Nephron (organoid): ENCODE measurements around the gene TRMT61A.

Experiments used
- H3K27ac Mint-ChIP-seq, 3 experiments: 2 replicates each; pipeline ENCODE4 v1.8.0; 2020; ENCODE audit warnings: mixed read lengths in 3 of 3, mild to moderate bottlenecking in 2 of 3, moderate library complexity in 1 of 3
- H3K27me3 Mint-ChIP-seq: 2 replicates; pipeline ENCODE4 v1.8.0; 2021; ENCODE audit warnings: low read depth, mild to moderate bottlenecking, moderate library complexity, mixed read lengths
- H3K36me3 Mint-ChIP-seq: 2 replicates; pipeline ENCODE4 v1.8.0; 2020; ENCODE audit warnings: low read depth, mixed read lengths
- H3K4me1 Mint-ChIP-seq: 2 replicates; pipeline ENCODE4 v1.8.0; 2020; ENCODE audit warnings: mixed read lengths
- H3K4me3 Mint-ChIP-seq, 3 experiments: 2 replicates each; pipeline ENCODE4 v1.8.0; 2020; ENCODE audit warnings: mild to moderate bottlenecking in 3 of 3, mixed read lengths in 3 of 3, moderate library complexity in 2 of 3
- H3K9me3 Mint-ChIP-seq: 2 replicates; pipeline ENCODE4 v1.8.0; 2020; ENCODE audit warnings: mixed read lengths
- CTCF ChIP-seq, 3 experiments: fragments of 200-600 bp; sonication (generic); IDR thresholded peaks; one replicate each; pipeline ENCODE4 v1.5.0; 2021; ENCODE audit warnings: antibody characterized with exemption in 3 of 3; ENCODE audit not compliant: unreplicated experiment in 3 of 3

The TRMT61A gene

GRCh38 chr14:103520269-103520656 lies 8.7 kb upstream of the TRMT61A start:
- H3K9me3 Mint-ChIP-seq: no peaks in the 10 kb centered on the region
- H3K27ac Mint-ChIP-seq: peak overlapping the region in 2 of 3 experiments; percentile 52 to 70
- peaks cover 8% of the 10 kb centered on the region for H3K36me3 Mint-ChIP-seq
- TF ChIP-seq CTCF (IDR thresholded peaks at IDR 0.05; ENCODE audit: unreplicated experiment in 3 of 3): no peak
- peak overlapping the region; percentile 73 to 91 (median 85) for H3K4me3 Mint-ChIP-seq
- peaks cover 27% of the 10 kb centered on the region for H3K27me3 Mint-ChIP-seq
- peaks cover 57% of the 10 kb centered on the region for H3K4me1 Mint-ChIP-seq

- H3K36me3 Mint-ChIP-seq: peaks cover 8% of the 10 kb centered on the region
- H3K27ac Mint-ChIP-seq: peak overlapping the region in 1 of 3 experiments; percentile 42
- H3K27me3 Mint-ChIP-seq: peaks cover 27% of the 10 kb centered on the region
- TF ChIP-seq CTCF (IDR thresholded peaks at IDR 0.05; ENCODE audit: unreplicated experiment in 3 of 3): peak; percentile 43 to 60 (median 46)
- H3K4me1 Mint-ChIP-seq: peaks cover 63% of the 10 kb centered on the region
- H3K9me3 Mint-ChIP-seq: no peaks in the 10 kb centered on the region
- peak overlapping the region; percentile 72 to 91 (median 73) for H3K4me3 Mint-ChIP-seq
Measured at GRCh38 chr14:103520657-103521437, 8.1 kb upstream of the TRMT61A start.

- H3K27me3 Mint-ChIP-seq: peaks cover 24% of the 10 kb centered on the region
- H3K4me3 Mint-ChIP-seq: peak overlapping the region in 2 of 3 experiments; percentile 73 to 91
- peak overlapping the region in 1 of 3 experiments; percentile 42 for H3K27ac Mint-ChIP-seq
Measured at GRCh38 chr14:103521438-103521950, 7.5 kb upstream of the TRMT61A start.

DNA sequence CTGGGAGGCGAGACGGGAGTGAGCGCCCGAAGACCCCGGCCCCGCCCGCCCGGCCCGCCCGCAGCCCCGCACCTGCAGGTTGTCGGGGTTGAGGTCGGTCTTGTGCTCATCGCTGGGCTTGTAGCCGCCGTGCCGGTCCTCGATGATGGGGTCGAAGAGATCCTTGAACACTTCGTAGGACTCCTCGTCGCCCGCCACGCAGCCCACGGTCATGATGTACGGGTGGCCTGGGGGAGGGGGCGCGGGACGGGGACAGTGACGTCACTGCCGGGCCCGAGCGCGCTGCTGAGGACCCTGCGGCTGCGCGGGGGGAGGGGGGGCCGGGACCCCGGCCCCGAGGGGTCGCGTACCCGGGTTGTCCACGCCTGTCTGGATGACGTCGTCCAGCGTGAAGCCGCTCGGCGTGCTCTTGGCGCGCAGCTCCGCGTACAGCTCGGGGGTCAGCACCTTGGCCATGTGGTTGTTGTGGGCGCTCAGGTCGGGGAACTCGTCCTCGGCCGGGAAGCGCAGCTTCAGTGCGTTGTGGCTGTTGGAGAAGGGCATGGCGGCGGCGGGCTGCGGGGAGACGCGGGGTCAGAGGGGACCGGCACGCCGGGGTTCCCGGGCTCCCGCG lies 6.9 kb upstream of the TRMT61A start:
- H3K4me3 Mint-ChIP-seq: peak overlapping the region; percentile 74 to 82 (median 81)
- H3K4me1 Mint-ChIP-seq: peaks cover 61% of the 10 kb centered on the region
- H3K9me3 Mint-ChIP-seq: no peaks in the 10 kb centered on the region
- TF ChIP-seq CTCF (IDR thresholded peaks at IDR 0.05; ENCODE audit: unreplicated experiment in 3 of 3): no peak
- peaks cover 8% of the 10 kb centered on the region for H3K36me3 Mint-ChIP-seq
- H3K27ac Mint-ChIP-seq: no peak overlapping the region
- H3K27me3 Mint-ChIP-seq: peaks cover 24% of the 10 kb centered on the region

More at GRCh38 chr14:103521438-103521950, 7.5 kb upstream of the TRMT61A start:
- Mint-ChIP-seq H3K9me3 (no peaks in the 10 kb centered on the region), H3K36me3 (peaks cover 8% of the 10 kb centered on the region), H3K4me1 (peaks cover 62% of the 10 kb centered on the region)
- no peak for TF ChIP-seq CTCF (IDR thresholded peaks at IDR 0.05; ENCODE audit: unreplicated experiment in 3 of 3)

DNA sequence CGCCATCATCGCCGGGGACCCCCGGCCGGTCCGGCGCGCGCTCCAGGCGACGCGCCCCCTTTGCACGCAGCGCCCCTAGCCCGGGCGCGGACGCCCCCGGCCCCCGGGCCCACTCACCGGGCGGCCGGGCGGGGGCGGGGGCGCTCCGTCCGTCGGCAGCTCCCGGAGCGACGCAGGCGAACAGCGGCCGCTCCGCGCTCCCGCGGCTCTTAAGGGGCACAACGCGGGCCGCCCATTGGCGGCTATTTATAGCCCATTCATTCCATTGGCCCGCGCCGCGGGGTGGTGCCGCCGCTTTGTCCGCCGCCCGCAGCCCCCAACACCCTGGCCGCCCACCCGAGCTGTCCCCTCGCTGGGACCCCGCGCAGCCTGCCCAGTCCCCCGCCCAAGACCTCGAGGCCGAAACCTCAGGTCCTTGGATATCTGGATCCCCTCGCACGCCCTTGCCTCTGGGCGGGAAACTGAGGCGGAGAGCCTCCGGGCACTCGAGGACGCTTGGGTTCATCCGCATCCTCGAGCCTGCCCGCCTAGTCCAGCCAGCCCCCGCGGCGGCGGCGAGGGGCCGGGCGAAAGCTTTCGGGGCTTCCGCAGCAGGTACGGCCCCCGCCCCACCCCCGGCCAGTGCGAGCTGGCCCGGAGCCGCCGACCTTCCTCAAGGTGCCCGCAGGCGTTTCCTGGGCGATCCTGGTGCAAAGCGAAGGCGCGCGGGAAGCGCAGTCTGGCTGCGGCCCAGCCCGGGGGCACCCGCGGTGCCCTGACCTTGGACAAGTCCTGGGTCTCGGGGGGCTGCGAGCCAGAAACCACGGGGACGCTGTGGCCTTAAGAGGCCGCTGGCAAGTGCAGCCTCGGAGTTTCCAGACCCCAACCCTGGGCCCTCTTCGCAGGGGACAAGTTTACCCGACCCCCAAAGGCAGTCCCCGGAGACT lies 6.1 kb upstream of the TRMT61A start, which contains the start of gene CKB:
Gene CKB, minus strand, starts transcription at position 182 of the 926 bp plus-strand sequence. CDS start 337 bp downstream, outside the sequence.
- Mint-ChIP-seq H3K27ac (peak within 1 kb of the TSS; percentile 79 to 96 (median 92)), H3K9me3 (no peaks in the 10 kb centered on the region), H3K36me3 (peaks cover 8% of the 10 kb centered on the region), H3K4me3 (peak within 1 kb of the TSS; percentile 74 to 82 (median 81)), H3K27me3 (peaks cover 28% of the 10 kb centered on the region), H3K4me1 (peaks cover 60% of the 10 kb centered on the region)
- no peak for TF ChIP-seq CTCF (IDR thresholded peaks at IDR 0.05; ENCODE audit: unreplicated experiment in 3 of 3)
